Nephron (organoid): ENCODE measurements around the gene PTPN12.
"Not testable (repeated sequence)": the region's sequence is repeated elsewhere in the genome, so short reads cannot be mapped to it uniquely, and the experiment has no call there.

Source experiments
- H3K27ac Mint-ChIP-seq, 3 experiments: 2 replicates each; pipeline ENCODE4 v1.8.0; 2020; ENCODE audit warnings: mixed read lengths in 3 of 3, mild to moderate bottlenecking in 2 of 3, moderate library complexity in 1 of 3
- H3K27me3 Mint-ChIP-seq: 2 replicates; pipeline ENCODE4 v1.8.0; 2021; ENCODE audit warnings: low read depth, mild to moderate bottlenecking, moderate library complexity, mixed read lengths
- H3K36me3 Mint-ChIP-seq: 2 replicates; pipeline ENCODE4 v1.8.0; 2020; ENCODE audit warnings: low read depth, mixed read lengths
- H3K4me1 Mint-ChIP-seq: 2 replicates; pipeline ENCODE4 v1.8.0; 2020; ENCODE audit warnings: mixed read lengths
- H3K4me3 Mint-ChIP-seq, 3 experiments: 2 replicates each; pipeline ENCODE4 v1.8.0; 2020; ENCODE audit warnings: mild to moderate bottlenecking in 3 of 3, mixed read lengths in 3 of 3, moderate library complexity in 2 of 3
- H3K9me3 Mint-ChIP-seq: 2 replicates; pipeline ENCODE4 v1.8.0; 2020; ENCODE audit warnings: mixed read lengths
- TF ChIP-seq, protein P1 (sequence below), 3 experiments: fragments of 200-600 bp; sonication (generic); IDR thresholded peaks; one replicate each; pipeline ENCODE4 v1.5.0; 2021; ENCODE audit warnings: antibody characterized with exemption in 3 of 3; ENCODE audit not compliant: unreplicated experiment in 3 of 3

The PTPN12 gene

DNA sequence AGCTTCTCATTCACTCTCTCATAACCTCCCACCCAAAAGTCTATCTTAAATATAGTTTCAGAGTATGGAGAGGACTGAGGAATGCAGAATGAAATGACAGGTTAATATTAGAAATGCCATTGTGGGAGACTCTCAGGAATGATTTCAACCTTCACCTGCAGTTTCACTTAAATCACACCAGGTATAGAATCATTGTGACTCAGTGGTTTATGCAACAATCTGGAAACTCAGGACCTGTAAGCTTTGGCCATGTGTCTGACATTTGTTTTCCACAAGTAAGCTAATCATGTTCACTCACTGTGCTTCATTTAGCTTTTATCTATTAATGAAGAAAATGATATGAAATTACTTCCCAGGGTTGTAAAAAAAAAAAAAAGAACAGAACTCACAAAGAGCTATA is 8.7 kb upstream of the PTPN12 start:
- H3K4me3 Mint-ChIP-seq = no peak overlapping the region
- H3K27me3 Mint-ChIP-seq = no peaks in the 10 kb centered on the region

DNA sequence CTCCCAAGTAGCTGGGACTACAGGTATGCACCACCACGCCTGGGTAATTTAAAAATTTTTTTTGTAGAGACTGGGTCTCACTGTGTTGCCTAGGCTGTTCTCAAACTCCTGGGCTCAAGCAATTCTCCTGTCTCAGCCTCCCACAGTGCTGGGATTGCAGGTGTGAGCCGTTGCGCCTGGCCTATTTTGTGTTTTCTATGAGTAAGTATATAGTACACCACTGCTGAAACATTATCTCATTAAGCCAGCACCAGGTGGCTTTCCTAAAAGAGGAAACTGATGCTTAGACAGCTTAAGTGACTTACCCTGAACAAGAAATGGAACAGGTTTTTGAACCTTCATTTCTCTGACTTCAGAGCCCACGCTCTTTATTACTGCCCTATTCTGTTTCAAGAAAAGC is 7.8 kb upstream of the PTPN12 start:
- H3K9me3 Mint-ChIP-seq = peaks cover 5% of the 10 kb centered on the region
- H3K27ac Mint-ChIP-seq = no peak overlapping the region
- TF ChIP-seq, protein P1, sequence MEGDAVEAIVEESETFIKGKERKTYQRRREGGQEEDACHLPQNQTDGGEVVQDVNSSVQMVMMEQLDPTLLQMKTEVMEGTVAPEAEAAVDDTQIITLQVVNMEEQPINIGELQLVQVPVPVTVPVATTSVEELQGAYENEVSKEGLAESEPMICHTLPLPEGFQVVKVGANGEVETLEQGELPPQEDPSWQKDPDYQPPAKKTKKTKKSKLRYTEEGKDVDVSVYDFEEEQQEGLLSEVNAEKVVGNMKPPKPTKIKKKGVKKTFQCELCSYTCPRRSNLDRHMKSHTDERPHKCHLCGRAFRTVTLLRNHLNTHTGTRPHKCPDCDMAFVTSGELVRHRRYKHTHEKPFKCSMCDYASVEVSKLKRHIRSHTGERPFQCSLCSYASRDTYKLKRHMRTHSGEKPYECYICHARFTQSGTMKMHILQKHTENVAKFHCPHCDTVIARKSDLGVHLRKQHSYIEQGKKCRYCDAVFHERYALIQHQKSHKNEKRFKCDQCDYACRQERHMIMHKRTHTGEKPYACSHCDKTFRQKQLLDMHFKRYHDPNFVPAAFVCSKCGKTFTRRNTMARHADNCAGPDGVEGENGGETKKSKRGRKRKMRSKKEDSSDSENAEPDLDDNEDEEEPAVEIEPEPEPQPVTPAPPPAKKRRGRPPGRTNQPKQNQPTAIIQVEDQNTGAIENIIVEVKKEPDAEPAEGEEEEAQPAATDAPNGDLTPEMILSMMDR (IDR thresholded peaks at IDR 0.05; ENCODE audit: unreplicated experiment in 3 of 3) = no peak
- H3K4me1 Mint-ChIP-seq = no peaks in the 10 kb centered on the region
- no peak overlapping the region for H3K4me3 Mint-ChIP-seq
- H3K27me3 Mint-ChIP-seq = no peaks in the 10 kb centered on the region
- peaks cover 4% of the 10 kb centered on the region for H3K36me3 Mint-ChIP-seq

More for the DNA sequence above, 8.7 kb upstream of the PTPN12 start:
- TF ChIP-seq, protein P1 (IDR thresholded peaks at IDR 0.05; ENCODE audit: unreplicated experiment in 3 of 3) = no peak
- H3K4me1 Mint-ChIP-seq = no peaks in the 10 kb centered on the region
- peaks cover 4% of the 10 kb centered on the region for H3K36me3 Mint-ChIP-seq
- no peak overlapping the region for H3K27ac Mint-ChIP-seq
- H3K9me3 Mint-ChIP-seq = peaks cover 5% of the 10 kb centered on the region

DNA sequence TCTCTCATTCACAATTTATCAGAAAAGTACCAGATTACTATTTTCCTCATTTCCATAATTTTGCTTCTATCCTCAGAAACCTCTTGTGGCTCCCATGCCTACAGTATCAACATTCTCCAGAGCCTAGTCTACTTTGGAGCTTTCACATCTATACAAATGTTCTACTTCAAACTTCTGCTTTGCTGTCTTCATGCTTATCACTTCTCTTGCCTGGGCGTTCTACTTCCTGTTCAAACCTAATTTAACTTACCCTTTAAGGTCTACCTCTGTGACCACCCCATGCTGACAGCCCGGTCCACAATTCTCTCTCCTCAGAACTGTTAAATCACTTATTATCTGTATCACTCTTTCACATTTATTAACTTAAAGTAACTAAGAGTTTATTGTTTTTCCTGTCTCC is 6.1 kb upstream of the PTPN12 start:
- H3K4me1 Mint-ChIP-seq = no peaks in the 10 kb centered on the region
- H3K36me3 Mint-ChIP-seq = peaks cover 4% of the 10 kb centered on the region
- H3K9me3 Mint-ChIP-seq = peaks cover 5% of the 10 kb centered on the region
- H3K27ac Mint-ChIP-seq = no peak overlapping the region
- TF ChIP-seq, protein P1 (IDR thresholded peaks at IDR 0.05; ENCODE audit: unreplicated experiment in 3 of 3) = no peak
- no peak overlapping the region for H3K4me3 Mint-ChIP-seq
- no peaks in the 10 kb centered on the region for H3K27me3 Mint-ChIP-seq

DNA sequence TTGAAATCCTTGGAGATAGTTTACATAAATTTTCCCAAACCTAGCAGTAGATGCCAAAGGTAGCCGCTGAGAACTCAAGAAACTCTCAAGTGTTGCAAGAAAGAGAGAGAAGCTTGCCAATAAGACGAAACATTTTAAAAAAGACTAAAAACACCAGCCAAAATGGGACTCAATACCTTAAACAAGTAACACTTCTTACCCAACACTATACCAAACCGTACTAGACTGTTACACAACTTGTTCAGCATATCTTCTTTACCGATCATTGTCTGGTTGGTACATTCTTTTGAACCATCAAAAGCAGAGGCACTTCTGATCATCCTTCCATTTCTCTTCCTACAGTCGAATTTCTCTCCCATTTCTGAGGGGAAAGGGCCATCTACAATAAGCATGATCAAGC is 4.8 kb upstream of the PTPN12 start:
- TF ChIP-seq, protein P1 (IDR thresholded peaks at IDR 0.05; ENCODE audit: unreplicated experiment in 3 of 3) = no peak
- no peaks in the 10 kb centered on the region for H3K4me1 Mint-ChIP-seq
- H3K4me3 Mint-ChIP-seq = no peak overlapping the region
- peaks cover 5% of the 10 kb centered on the region for H3K9me3 Mint-ChIP-seq
- H3K27ac Mint-ChIP-seq = no peak overlapping the region
- H3K27me3 Mint-ChIP-seq = no peaks in the 10 kb centered on the region
- H3K36me3 Mint-ChIP-seq = peaks cover 4% of the 10 kb centered on the region

DNA sequence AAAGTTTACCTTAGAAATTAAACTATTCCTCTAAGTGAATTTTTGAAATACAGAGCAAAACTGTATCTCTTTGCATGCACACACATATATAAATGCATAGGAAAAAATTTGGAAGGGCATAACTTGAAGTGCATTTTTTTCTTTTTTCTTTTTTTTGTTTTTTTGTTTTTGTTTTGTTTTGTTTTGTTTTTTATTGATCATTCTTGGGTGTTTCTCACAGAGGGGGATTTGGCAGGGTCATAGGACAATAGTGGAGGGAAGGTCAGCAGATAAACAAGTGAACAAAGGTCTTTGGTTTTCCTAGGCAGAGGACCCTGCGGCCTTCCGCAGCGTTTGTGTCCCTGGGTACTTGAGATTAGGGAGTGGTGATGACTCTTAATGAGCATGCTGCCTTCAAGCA is 4.4 kb upstream of the PTPN12 start:
- not testable (repeated sequence) for H3K4me1 Mint-ChIP-seq, H3K27ac Mint-ChIP-seq, H3K27me3 Mint-ChIP-seq, H3K9me3 Mint-ChIP-seq, H3K36me3 Mint-ChIP-seq
- H3K4me3 Mint-ChIP-seq = peak overlapping the region; percentile 52 to 64 (median 63)

DNA sequence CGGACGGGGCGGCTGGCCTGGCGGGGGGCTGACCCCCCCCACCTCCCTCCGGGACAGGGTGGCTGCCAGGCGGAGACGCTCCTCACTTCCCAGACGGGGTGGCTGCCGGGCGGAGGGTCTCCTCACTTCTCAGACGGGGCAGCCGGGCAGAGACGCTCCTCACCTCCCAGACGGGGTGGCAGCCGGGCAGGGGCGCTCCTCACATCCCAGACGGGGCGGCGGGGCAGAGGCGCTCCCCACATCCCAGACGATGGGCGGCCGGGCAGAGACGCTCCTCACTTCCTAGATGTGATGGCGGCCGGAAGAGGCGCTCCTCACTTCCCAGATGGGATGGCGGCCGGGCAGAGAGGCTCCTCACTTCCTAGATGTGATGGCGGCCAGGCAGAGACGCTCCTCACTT is 3.0 kb upstream of the PTPN12 start:
- H3K4me1 Mint-ChIP-seq, H3K27me3 Mint-ChIP-seq, H3K9me3 Mint-ChIP-seq, H3K4me3 Mint-ChIP-seq, H3K36me3 Mint-ChIP-seq, H3K27ac Mint-ChIP-seq: not testable (repeated sequence)

DNA sequence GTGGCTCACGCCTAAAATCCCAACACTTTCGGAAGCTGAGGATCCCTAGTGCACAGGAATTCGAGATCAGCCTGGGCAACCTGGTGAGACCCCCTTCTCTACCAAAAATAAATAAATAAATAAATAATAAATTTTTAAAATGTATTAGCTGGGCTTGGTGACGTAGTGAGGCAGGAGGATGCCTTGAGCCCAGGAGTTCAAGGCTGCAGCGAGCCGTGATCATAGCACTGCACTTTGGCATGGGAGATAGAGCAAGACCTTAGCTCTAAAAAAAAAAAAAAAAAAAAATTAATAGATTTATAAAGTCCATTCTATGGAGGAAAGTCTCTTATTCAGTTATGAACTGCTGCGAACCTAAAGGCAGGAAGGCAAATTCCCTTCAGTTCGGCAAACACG is 1.1 kb upstream of the PTPN12 start:
- Mint-ChIP-seq H3K36me3 (peaks cover 4% of the 10 kb centered on the region), H3K27ac (peak overlapping the region; percentile 92 to 99 (median 95)), H3K27me3 (no peaks in the 10 kb centered on the region), H3K4me3 (peak overlapping the region; percentile 95 to 99 (median 98)), H3K9me3 (peaks cover 5% of the 10 kb centered on the region), H3K4me1 (peaks cover 14% of the 10 kb centered on the region)
- TF ChIP-seq, protein P1 (IDR thresholded peaks at IDR 0.05; ENCODE audit: unreplicated experiment in 3 of 3) = no peak
